T-helper 9 cell (primary cell): Measurements from ENCODE around the gene CENPQ.

Source experiments
- DNase-seq: peaks from one replicate; pipeline ENCODE4 v3.0.0-alpha.2; 2020

Gene CENPQ

GRCh38 chr6:49506569-49507111, 43.5 kb downstream of the CENPQ start:
- DNase-seq: no peak

GRCh38 chr6:49509342-49509741, 46.2 kb downstream of the CENPQ start:
- no peak for DNase-seq

GRCh38 chr6:49513153-49513989, 50.2 kb downstream of the CENPQ start:
- no peak for DNase-seq

- no peak for DNase-seq
These were observed 51.7 kb downstream of the CENPQ start for GRCh38 chr6:49514571-49515484.

GRCh38 chr6:49515485-49516146, 52.4 kb downstream of the CENPQ start:
- DNase-seq: no peak

- no peak for DNase-seq
These were observed 53.0 kb downstream of the CENPQ start for GRCh38 chr6:49516147-49516505.

GRCh38 chr6:49517919-49518318, 54.7 kb downstream of the CENPQ start:
- DNase-seq: no peak

GRCh38 chr6:49519660-49520059, 56.5 kb downstream of the CENPQ start:
- DNase-seq: no peak

- no peak for DNase-seq
These were observed 59.8 kb downstream of the CENPQ start for GRCh38 chr6:49522710-49523593.

GRCh38 chr6:49523901-49524300, 60.7 kb downstream of the CENPQ start:
- DNase-seq: no peak

- DNase-seq: no peak
These were observed 61.4 kb downstream of the CENPQ start for GRCh38 chr6:49524541-49524940.

GRCh38 chr6:49526598-49526997, 63.4 kb downstream of the CENPQ start:
- DNase-seq: no peak

GRCh38 chr6:49527320-49527719, 64.2 kb downstream of the CENPQ start:
- DNase-seq: no peak

GRCh38 chr6:49528571-49528970, 65.4 kb downstream of the CENPQ start:
- DNase-seq: no peak

- no peak for DNase-seq
These were observed 67.1 kb downstream of the CENPQ start for GRCh38 chr6:49530141-49530776.

- DNase-seq: no peak
These were observed 68.8 kb downstream of the CENPQ start for GRCh38 chr6:49531774-49532569.

GRCh38 chr6:49535795-49536194, 72.6 kb downstream of the CENPQ start:
- no peak for DNase-seq

- no peak for DNase-seq
These were observed 75.9 kb downstream of the CENPQ start for GRCh38 chr6:49539102-49539501.

- no peak for DNase-seq
These were observed 77.4 kb downstream of the CENPQ start for GRCh38 chr6:49540614-49541013.

- DNase-seq: no peak
These were observed 78.1 kb downstream of the CENPQ start for GRCh38 chr6:49541210-49541724.
